GM12878 (cell line): ENCODE measurements around the gene NRXN3. TPM values are rescaled to one million over a fixed set of nuclear protein-coding genes. Genes with fewer than 3 reads are reported as not detected.

ENCODE experiments used
- ATAC-seq: fragments of 200-7000 bp; cut with Tn5 transposase; 3 replicates; pipeline ENCODE4 v1.9.1; 2020; ENCODE audit warnings: mild to moderate bottlenecking, moderate library complexity
- BruUV-seq: library from RNA; stranded (reverse); fragments of 400-500 nt; replicated peaks from 2 replicates; lab custom pipeline; 2021; lab: Mats Ljungman, UMichigan
- CTCF ChIA-PET: fragments of 300-600 bp; sonication (Branson Sonifier 250); formaldehyde crosslinking; extraction: SDS; loops from one replicate; lab custom pipeline; 2021; ENCODE audit warnings: inconsistent platforms; lab: Yijun Ruan, JAX
- POLR2A ChIA-PET: fragments of 350-600 bp; formaldehyde crosslinking; extraction: SDS; loops from one replicate; lab custom pipeline; 2021; ENCODE audit warnings: inconsistent platforms; lab: Charles Lee
- RAD21 ChIA-PET: fragments of 300-600 bp; sonication (Branson Sonifier 250); formaldehyde crosslinking; loops from one replicate; lab custom pipeline; 2023; ENCODE audit warnings: antibody characterized with exemption; ENCODE audit not compliant: unreplicated experiment; lab: Charles Lee
- SMC1A ChIA-PET: fragments of 300-600 bp; sonication (Branson Sonifier 250); formaldehyde crosslinking; loops from one replicate; lab custom pipeline; 2023; ENCODE audit not compliant: unreplicated experiment, uncharacterized antibody; lab: Charles Lee
- DNase-seq: peaks from one replicate; pipeline ENCODE4 v3.0.0-alpha.2; 2011; ENCODE audit warnings: low read depth, low spot score
- FAIRE-seq: peaks from 3 replicates; lab custom pipeline; 2011; peaks lifted over from hg19 to GRCh38; lab: Jason Lieb, UNC
- H2AFZ ChIP-seq: 2 replicates; pipeline ENCODE4 v1.6.0; 2011; ENCODE audit warnings: low read depth, low read length, control low read depth; ENCODE audit not compliant: control insufficient read depth
- H3K27ac ChIP-seq: 2 replicates; pipeline ENCODE4 v1.5.1; 2011; ENCODE audit warnings: control low read depth; ENCODE audit not compliant: control insufficient read depth, insufficient read depth
- H3K27me3 ChIP-seq, 2 experiments: replicated peaks in 1 of 2; 2 replicates each; pipeline versions ENCODE4 v1.6.0 to v1.6.1; 2011; ENCODE audit warnings: low read length in 1 of 2; ENCODE audit not compliant: control insufficient read depth in 2 of 2, insufficient read depth in 2 of 2
- H3K36me3 ChIP-seq, 2 experiments: 2 replicates each; pipeline ENCODE4 v1.5.1; 2011; ENCODE audit warnings: low read length in 1 of 2; ENCODE audit not compliant: control insufficient read depth in 2 of 2, insufficient read depth in 2 of 2
- H3K4me1 ChIP-seq: 2 replicates; pipeline ENCODE4 v1.6.1; 2011; ENCODE audit warnings: mild to moderate bottlenecking, low read length, moderate library complexity, mixed read lengths; ENCODE audit not compliant: control insufficient read depth, insufficient read depth
- H3K4me2 ChIP-seq: 2 replicates; pipeline ENCODE4 v1.6.0; 2011; ENCODE audit warnings: control low read depth; ENCODE audit not compliant: control insufficient read depth, insufficient read depth
- H3K4me3 ChIP-seq: fragments of 200-600 bp; sonication (generic); 2 replicates; pipeline ENCODE4 v1.5.1; 2016
- H3K79me2 ChIP-seq: 2 replicates; pipeline ENCODE4 v1.6.0; 2011; ENCODE audit warnings: low read length; ENCODE audit not compliant: control insufficient read depth, insufficient read depth
- H3K9ac ChIP-seq: 2 replicates; pipeline ENCODE4 v1.8.0; 2011; ENCODE audit warnings: low read length, control low read depth, mixed read lengths; ENCODE audit not compliant: control insufficient read depth, insufficient read depth
- H3K9me3 ChIP-seq: replicated peaks from 3 replicates; pipeline ENCODE4 v1.5.1; 2011; ENCODE audit warnings: mild to moderate bottlenecking, low read length; ENCODE audit not compliant: control insufficient read depth, insufficient read depth
- H4K20me1 ChIP-seq: 2 replicates; pipeline ENCODE4 v1.6.0; 2011; ENCODE audit not compliant: control insufficient read depth, insufficient read depth
- HDAC6 ChIP-seq: fragments of 200-600 bp; sonication (generic); IDR thresholded peaks from one replicate; pipeline ENCODE4 v1.8.0; 2017; ENCODE audit warnings: antibody characterized with exemption; ENCODE audit not compliant: unreplicated experiment
- PKNOX1 ChIP-seq: fragments of 450-650 bp; IDR thresholded peaks from 2 replicates; pipeline ENCODE4 v1.6.1; 2016; ENCODE audit warnings: mild to moderate bottlenecking
- RUNX3 ChIP-seq: IDR thresholded peaks from 2 replicates; pipeline ENCODE4 v1.6.1; 2012; ENCODE audit warnings: low read length, inconsistent platforms
- SIN3A ChIP-seq: IDR thresholded peaks from 2 replicates; pipeline ENCODE4 v1.6.1; 2012; ENCODE audit warnings: low read depth, low read length, improper control_type of control experiment
- SMARCA5 ChIP-seq: fragments of 450-650 bp; IDR thresholded peaks from 2 replicates; pipeline ENCODE4 v1.6.1; 2017; ENCODE audit warnings: mild to moderate bottlenecking
- SUPT20H ChIP-seq: IDR thresholded peaks from 2 replicates; pipeline ENCODE4 v1.6.1; 2011; ENCODE audit warnings: low read depth, mild to moderate bottlenecking, low read length, moderate library complexity, borderline replicate concordance; ENCODE audit not compliant: control insufficient read depth
- ZSCAN29 ChIP-seq: fragments of 450-650 bp; IDR thresholded peaks from 2 replicates; pipeline ENCODE4 v1.6.1; 2017; ENCODE audit warnings: mild to moderate bottlenecking, moderate library complexity
- WGBS: methylation state at CpG from one replicate; pipeline ENCODE4 v1.1.6; 2016; ENCODE audit warnings: low lambda C conversion rate; ENCODE audit not compliant: insufficient replicate concordance, insufficient coverage; ENCODE audit errors: missing lambda C conversion rate; 5-methylcytosine and 5-hydroxymethylcytosine counted together
- in situ Hi-C: fragments of 300-500 bp; cut with MboI; formaldehyde crosslinking; loops from 9 replicates; pipeline ENCODE4 v1.14.3; 2018; ENCODE audit warnings: mixed read lengths
- intact Hi-C: fragments of 100-400 bp; cut with micrococcal nuclease; formaldehyde crosslinking; loops from one replicate; pipeline ENCODE4 v1.14.2; 2022; ENCODE audit not compliant: unreplicated experiment
- polyA plus RNA-seq, 11 experiments: library from polyadenylated mRNA; depleted of rRNA in 4 of 11; unstranded in 6 of 11; stranded (reverse) in 5 of 11; fragments of >200 nt; fragmentation: Nextera tagmentation in 4 of 11; fragmentation: Illumina TruSeq in 1 of 11; extraction: Ambion mirVana in 4 of 11; extraction: Trizol in 1 of 11; gene quantifications; 1 replicate in 1 of 11; 2 replicates in 10 of 11; pipeline versions ENCODE4 v1.2.1 to v1.2.3, GENCODE V29; 2011 to 2016; ENCODE audit warnings: inconsistent platforms in 2 of 11, missing spikeins in 2 of 11, low read depth in 1 of 11
- total RNA-seq, 4 experiments: library from RNA; depleted of rRNA in 3 of 4; stranded (reverse); fragments of >200 nt in 3 of 4; fragmentation: Illumina TruSeq in 1 of 4; extraction: Trizol in 1 of 4; gene quantifications; 2 replicates each; pipeline versions ENCODE4 v1.2.1 to v1.2.3, GENCODE V29; 2013 to 2021

The NRXN3 gene
- total and polyA plus RNA-seq, 10 of the 15 experiments (the other 5 are each of a cell fraction or from before 2014, with no cell fraction given): 0.52 to 3.3 (median 1.4) TPM

DNA sequence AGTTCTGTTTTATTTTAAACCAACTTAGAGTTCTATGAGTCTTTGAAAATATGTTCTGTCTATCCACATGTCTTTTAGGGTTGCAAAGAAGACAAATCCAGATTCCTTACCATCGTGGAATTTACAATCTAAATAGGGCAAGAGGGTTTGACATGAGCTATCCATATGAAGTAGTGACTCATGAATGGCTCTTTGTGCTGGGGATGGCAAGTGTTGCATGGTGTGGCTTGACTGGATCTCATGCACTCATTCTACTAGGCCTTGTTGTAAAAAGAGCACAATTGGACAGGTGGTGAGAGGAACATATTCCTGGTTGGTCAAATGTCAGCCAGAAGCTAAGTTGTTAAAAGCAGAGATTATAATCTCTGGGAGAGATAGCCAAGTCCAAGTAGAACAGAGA is 1532.0 kb downstream of the NRXN3 start (continued):
- TF ChIP-seq HDAC6 (no peak), ZSCAN29 (no peak), RUNX3 (no peak), SUPT20H (no peak), SIN3A (no peak), SMARCA5 (no peak)
- TF ChIP-seq, all 136 proteins: peak for 0

DNA sequence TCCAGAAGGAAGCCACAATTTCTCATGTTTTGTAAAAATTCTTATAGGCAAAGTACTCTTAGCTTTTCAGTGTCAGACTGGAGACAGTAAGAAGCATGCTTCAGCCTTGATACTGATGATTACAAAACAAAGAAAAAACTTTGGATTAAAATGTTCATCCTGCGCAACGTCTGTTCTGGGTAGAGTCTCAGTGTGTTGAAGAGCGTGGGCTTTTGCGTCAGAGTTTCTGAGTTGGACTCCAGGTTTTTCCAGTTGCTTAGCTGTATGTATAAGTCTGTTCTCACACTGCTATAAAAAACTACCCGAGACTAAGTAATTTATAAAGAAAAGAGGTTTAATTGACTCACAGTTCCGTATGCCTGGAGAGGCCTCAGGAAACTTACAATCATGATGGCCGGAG is 1533.0 kb downstream of the NRXN3 start:
- no peak overlapping the region for H3K27ac ChIP-seq

More for the DNA sequence above, 1533.0 kb downstream of the NRXN3 start:
- POLR2A ChIA-PET: no interaction called here
- no peak for TF ChIP-seq PKNOX1
- TF ChIP-seq, all 136 proteins: peak for 0
- intact Hi-C loops: no loop called here
- H3K4me2 ChIP-seq: no peak overlapping the region
- H3K4me3 ChIP-seq: no peak overlapping the region
- ChIA-PET CTCF (no interaction called here), RAD21 (no interaction called here), SMC1A (no interaction called here)
- H3K4me1 ChIP-seq: no peaks in the 10 kb centered on the region
- WGBS: 57% methylated on average over 7 of the region's 7 CpGs
- ATAC-seq (no peak), FAIRE-seq (no peak), DNase-seq (no peak)
- no peaks in the 10 kb centered on the region for H3K36me3 ChIP-seq
- H3K9me3 ChIP-seq: no peaks in the 10 kb centered on the region
- H3K79me2 ChIP-seq: no peaks in the 10 kb centered on the region
- no peaks in the 10 kb centered on the region for H3K27me3 ChIP-seq
- H2AFZ ChIP-seq: no peak overlapping the region
- in situ Hi-C loops: no loop called here
- no TSS peak for BruUV-seq
- no peaks in the 10 kb centered on the region for H4K20me1 ChIP-seq
- H3K9ac ChIP-seq: no peak overlapping the region
